ENCODE data around the gene FMN2.
"Not testable (repeated sequence)": the region's sequence is repeated elsewhere in the genome, so short reads cannot be mapped to it uniquely, and the experiment has no call there.

Gene FMN2

GRCh38 chr1:240312872-240313271 is 221.2 kb downstream of the FMN2 start:
- peak; percentile 95 for DNase-seq (ENCODE audit: low read depth)

- DNase-seq (ENCODE audit: low read depth) = no peak
Measured at GRCh38 chr1:240314845-240315801, 223.4 kb downstream of the FMN2 start.

GRCh38 chr1:240319998-240320397 is 228.3 kb downstream of the FMN2 start:
- DNase-seq (ENCODE audit: low read depth) = no peak

GRCh38 chr1:240320659-240321058 is 229.0 kb downstream of the FMN2 start:
- peak; percentile 48 for DNase-seq (ENCODE audit: low read depth)

- no peak for DNase-seq (ENCODE audit: low read depth)
Measured at GRCh38 chr1:240322943-240323342, 231.3 kb downstream of the FMN2 start.

- DNase-seq (ENCODE audit: low read depth) = not testable (repeated sequence)
Measured at GRCh38 chr1:240328382-240328781, 236.7 kb downstream of the FMN2 start.

- DNase-seq (ENCODE audit: low read depth) = no peak
Measured at GRCh38 chr1:240329443-240329842, 237.8 kb downstream of the FMN2 start.

- DNase-seq (ENCODE audit: low read depth) = no peak
Measured at GRCh38 chr1:240332672-240333071, 241.0 kb downstream of the FMN2 start.

- DNase-seq (ENCODE audit: low read depth) = peak; percentile 99
Measured at GRCh38 chr1:240337781-240338180, 246.1 kb downstream of the FMN2 start.

- no peak for DNase-seq (ENCODE audit: low read depth)
Measured at GRCh38 chr1:240338837-240339236, 247.2 kb downstream of the FMN2 start.

GRCh38 chr1:240341365-240342250 is 249.9 kb downstream of the FMN2 start:
- no peak for DNase-seq (ENCODE audit: low read depth)

GRCh38 chr1:240342251-240342625 is 250.6 kb downstream of the FMN2 start:
- DNase-seq (ENCODE audit: low read depth) = peak; percentile 33

GRCh38 chr1:240343045-240343444 is 251.4 kb downstream of the FMN2 start:
- peak; percentile 67 for DNase-seq (ENCODE audit: low read depth)

GRCh38 chr1:240343966-240344365 is 252.3 kb downstream of the FMN2 start:
- no peak for DNase-seq (ENCODE audit: low read depth)

GRCh38 chr1:240344918-240345317 is 253.2 kb downstream of the FMN2 start:
- peak; percentile 43 for DNase-seq (ENCODE audit: low read depth)

GRCh38 chr1:240349695-240350094 is 258.0 kb downstream of the FMN2 start:
- no peak for DNase-seq (ENCODE audit: low read depth)

- DNase-seq (ENCODE audit: low read depth) = peak; percentile 88
Measured at GRCh38 chr1:240350910-240351331, 259.2 kb downstream of the FMN2 start.

- no peak for DNase-seq (ENCODE audit: low read depth)
Measured at GRCh38 chr1:240351690-240352089, 260.0 kb downstream of the FMN2 start.

GRCh38 chr1:240352769-240353168 is 261.1 kb downstream of the FMN2 start:
- peak; percentile 71 for DNase-seq (ENCODE audit: low read depth)

- DNase-seq (ENCODE audit: low read depth) = no peak
Measured at GRCh38 chr1:240356568-240356967, 264.9 kb downstream of the FMN2 start.

GRCh38 chr1:240362046-240362445 is 270.4 kb downstream of the FMN2 start:
- no peak for DNase-seq (ENCODE audit: low read depth)

- no peak for DNase-seq (ENCODE audit: low read depth)
Measured at GRCh38 chr1:240362826-240363225, 271.1 kb downstream of the FMN2 start.

- no peak for DNase-seq (ENCODE audit: low read depth)
Measured at GRCh38 chr1:240363315-240363714, 271.6 kb downstream of the FMN2 start.
